ENCODE data around the gene CFAP43.

The CFAP43 gene, protein sequence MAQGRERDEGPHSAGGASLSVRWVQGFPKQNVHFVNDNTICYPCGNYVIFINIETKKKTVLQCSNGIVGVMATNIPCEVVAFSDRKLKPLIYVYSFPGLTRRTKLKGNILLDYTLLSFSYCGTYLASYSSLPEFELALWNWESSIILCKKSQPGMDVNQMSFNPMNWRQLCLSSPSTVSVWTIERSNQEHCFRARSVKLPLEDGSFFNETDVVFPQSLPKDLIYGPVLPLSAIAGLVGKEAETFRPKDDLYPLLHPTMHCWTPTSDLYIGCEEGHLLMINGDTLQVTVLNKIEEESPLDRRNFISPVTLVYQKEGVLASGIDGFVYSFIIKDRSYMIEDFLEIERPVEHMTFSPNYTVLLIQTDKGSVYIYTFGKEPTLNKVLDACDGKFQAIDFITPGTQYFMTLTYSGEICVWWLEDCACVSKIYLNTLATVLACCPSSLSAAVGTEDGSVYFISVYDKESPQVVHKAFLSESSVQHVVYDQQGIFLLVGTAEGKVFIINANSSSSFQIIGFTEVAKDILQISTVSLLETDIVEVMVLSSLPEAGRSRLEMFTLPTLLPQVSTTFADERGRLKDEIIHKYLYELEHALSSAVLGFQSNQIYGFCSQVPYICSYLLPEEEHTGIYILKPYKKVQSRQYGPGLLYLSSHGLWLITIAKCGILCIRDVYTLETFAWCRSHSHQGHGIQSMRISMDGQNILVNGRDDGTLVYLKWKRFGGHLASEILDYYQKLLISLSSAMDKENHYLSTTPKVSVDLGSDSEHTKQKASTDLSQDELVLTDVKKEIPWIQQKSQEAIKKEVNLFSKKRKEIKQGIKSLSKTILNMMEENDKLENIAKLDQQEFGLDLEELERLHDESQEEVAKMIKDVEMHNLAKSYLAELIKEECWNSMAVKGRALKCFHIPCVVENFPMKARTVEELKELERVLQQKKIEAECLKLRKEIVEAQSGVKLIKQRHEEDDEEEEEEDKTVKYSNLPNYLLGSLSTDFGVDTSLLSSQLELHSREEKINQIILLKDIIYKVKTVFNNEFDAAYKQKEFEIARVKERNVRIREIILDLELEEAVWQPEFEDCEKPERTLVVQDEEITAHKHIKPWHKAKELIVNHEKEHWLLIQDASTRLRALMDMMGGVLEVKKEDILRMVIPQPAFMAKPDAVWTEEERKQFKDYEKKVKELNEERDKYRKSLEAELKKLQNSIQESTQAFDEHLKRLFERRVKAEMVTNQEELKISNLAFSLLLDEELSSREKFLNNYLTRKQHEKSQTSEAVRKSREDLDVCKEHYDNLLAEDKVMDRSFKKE (N-terminal part only)

DNA sequence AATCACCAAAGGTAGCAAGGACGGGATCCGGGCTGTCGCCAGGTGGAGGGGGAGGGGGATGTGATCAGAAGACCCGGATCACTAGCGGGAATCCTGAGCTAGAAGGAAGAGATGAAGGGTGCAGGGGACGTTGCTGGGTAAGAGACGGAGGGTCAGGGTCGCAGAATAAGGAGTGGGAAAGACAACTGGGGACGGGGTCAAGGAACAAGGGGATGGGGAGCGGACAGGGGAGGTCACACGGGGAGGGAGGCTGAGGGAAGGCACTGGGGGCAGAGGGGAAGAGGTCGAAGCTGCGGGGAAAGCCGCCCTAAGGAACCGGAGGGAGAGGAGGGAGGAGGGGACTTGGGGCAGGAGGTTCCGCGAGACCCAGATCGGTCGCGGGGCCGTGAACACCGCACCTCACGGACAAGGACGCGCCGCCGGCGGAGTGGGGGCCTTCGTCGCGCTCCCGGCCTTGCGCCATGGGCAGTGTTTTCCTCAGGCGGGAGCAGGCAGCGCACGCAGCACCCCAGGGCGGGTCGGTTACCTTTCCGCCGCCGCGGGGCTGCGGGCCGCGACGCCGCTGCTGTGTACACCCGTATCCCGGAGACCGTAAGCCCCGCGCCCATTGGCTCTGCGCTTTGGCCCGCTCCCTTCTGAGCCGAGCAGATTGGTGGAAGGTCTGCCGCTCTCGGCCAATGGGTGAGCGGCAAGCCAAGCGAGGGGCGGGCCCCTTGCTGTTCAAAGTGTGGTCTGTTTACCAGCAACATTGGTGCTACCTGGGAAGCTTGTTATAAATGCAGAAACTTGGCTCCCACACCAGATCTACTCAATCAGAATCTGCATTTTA is at the start of gene CFAP43:
CFAP43 (minus strand) TSS at position 581 of the 829 bp plus-strand sequence; CDS start at position 463, 118 bp downstream.
- peak; percentile 50 for DNase-seq

DNA sequence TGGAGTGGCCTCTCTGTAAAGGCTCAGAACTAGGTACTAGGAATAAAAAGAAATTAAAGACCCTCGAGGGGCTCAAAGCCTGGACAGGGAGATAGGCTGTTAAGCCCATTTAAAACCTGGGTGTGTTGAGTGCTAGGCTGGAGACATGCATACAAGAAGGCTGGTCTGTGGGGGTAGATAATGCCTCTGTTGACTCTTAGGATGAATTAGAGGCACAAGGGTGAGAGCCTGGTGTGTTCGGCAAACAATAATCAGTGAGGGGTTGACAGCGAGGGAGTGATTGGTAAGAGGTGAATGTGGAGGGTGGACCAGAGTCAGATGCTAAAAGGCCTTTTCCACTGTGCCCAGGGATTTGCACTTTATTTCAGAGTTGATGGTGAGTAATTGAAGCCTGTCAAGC is 49.5 kb upstream of the CFAP43 start:
- peak; percentile 56 for DNase-seq

DNA sequence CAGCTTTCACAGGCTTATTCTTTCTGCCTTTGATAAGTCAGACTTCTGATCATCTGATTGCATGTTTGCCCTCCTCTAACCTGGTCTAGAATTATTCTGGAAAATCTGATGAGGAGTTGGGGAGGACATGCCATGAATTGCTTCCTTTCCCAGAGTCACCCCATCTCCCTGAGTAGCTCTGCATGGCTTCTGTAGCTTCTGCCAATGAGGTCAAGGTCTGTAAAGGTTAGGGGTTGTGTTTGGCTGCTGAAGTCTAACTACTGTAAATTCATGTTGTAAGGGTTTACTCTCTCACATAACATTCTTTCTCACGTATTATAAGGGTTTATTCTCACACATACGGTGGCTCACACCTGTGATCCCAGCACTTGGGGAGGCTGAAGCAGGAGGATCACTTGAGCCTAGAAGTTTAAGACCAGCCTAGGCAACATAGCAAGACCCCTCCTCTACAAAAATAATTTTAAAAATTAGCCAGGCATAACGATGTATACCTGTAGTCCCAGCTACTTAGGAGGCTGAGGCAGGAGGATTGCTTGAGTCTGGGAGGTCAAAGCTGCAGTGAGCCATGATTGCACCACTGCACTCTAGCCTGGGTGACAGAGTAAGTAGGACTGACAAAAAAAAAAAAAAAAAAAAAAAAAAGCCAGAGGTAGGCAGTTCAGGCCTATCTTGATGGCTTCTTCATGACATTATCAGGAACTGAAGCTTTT is 47.5 kb upstream of the CFAP43 start:
- DNase-seq = no peak

DNA sequence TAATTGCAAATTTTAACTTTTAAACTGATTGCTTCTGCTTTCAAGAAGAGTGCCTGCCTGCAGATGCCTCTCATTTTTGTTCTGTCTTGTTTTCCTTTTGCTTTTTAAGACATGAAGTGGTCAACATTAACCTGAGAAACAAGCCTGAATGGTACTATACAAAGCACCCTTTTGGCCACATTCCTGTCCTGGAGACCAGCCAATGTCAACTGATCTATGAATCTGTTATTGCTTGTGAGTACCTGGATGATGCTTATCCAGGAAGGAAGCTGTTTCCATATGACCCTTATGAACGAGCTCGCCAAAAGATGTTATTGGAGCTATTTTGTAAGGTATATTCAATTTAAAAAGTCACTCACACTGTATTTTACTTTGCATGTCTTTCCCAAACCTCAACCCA is 45.6 kb upstream of the CFAP43 start:
- no peak for DNase-seq

DNA sequence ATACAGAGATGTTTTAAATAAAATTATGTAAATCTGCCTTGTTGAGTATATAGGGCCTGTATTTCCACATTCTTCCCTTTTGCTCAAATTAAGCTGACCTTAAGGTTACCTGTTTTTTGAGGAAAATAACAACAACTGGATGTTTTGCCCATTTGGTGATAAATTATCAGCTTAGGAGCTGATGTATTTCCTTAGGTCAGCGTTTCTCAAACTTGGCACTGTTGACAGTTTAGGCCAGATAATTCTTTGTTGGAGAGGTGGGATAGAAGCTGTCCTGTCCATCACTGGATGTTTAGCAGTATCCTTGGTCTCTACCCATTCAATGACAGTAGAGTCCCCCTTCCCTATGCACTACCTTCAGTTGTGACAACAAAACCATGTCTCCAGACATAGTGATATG is 44.0 kb upstream of the CFAP43 start:
- no peak for DNase-seq

DNA sequence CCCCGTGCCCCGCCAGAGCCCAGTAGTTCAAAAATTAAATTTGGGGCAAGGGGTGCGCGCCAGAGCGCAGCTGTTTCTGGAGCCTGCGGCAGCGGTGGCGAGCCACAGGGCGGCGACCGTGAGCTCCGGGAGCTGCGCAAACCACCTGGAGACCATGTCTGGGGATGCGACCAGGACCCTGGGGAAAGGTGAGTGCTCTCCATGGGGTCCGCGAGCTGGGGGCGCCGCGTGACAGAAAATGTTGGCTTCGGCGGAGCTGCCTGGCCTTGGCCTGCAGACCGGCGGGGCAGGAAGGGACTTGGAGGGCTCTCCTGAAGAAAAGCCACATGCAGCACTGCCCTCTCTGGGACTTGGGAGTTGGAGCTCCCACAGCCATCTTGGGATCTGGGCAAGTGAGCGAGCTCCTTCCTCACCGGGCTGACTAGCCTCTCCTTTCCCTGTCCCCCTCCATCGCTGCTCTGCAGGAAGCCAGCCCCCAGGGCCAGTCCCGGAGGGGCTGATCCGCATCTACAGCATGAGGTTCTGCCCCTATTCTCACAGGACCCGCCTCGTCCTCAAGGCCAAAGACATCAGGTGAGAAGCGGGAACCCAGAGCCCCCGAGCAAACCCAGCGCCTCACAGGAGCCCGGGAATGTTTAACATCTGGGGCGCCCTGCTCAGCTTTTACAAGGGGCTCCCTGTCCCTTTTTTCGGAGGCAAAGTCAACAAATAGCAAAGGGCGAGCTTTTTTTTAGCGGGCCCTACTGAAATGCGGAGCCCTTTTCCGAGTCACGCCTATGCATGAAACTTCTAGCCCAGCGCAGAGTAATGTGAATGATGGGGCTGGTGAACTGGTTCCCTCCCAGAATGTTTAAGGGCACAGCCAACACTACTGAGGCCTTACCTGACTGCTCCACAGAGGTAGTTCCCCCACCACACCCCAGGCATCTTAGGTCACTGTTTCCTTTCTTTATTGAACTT is 42.9 kb upstream of the CFAP43 start:
- DNase-seq = no peak

DNA sequence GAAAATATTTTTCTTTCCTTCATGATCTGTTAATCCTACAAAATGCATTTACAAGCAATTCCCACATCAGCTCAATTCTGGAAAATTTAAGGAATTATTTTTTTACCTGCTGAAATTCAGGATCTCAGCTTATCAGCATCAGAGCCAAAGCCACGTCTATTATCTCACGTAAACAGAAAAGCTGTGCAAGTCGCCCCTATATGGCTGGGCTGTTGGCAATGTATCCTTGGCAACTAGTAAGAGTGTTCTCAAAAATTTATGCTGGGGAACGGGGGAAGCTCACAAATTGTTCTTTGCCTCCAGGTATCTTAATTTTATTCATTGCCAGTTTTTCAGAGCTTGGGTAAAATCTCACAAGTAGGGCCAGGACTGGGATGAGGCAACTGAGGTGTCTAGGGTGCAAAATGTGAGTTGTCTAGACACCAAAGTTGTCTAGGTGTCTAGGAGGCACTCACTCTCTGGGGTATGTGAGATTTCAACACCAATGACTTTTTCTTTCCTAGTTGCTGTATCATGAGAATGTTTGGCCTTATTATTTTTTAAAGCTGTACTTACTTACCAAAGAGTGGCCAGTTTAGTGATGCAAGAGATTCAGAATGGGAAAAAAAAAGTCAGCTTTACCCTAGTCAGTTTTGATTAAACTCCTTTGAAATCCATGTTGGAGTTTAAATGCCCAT is 41.9 kb upstream of the CFAP43 start:
- no peak for DNase-seq

DNA sequence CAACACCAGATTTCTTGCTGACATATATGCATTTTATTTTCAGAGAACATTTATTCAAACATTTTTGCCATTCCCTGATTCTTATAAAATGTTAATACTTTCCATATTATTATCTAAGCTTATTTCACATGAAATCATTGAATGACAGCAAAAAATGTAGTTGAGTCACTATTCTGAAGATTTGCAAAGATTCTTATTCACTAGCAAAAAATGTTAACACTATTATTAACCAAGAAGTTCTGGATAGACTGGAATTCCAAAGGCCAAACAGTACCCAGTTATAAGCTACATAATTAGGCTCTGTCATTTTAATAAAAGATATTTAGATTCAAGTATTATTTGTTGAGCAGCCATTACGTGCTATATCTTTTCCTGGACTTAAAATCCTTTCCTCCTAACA is 41.1 kb upstream of the CFAP43 start:
- no peak for DNase-seq

DNA sequence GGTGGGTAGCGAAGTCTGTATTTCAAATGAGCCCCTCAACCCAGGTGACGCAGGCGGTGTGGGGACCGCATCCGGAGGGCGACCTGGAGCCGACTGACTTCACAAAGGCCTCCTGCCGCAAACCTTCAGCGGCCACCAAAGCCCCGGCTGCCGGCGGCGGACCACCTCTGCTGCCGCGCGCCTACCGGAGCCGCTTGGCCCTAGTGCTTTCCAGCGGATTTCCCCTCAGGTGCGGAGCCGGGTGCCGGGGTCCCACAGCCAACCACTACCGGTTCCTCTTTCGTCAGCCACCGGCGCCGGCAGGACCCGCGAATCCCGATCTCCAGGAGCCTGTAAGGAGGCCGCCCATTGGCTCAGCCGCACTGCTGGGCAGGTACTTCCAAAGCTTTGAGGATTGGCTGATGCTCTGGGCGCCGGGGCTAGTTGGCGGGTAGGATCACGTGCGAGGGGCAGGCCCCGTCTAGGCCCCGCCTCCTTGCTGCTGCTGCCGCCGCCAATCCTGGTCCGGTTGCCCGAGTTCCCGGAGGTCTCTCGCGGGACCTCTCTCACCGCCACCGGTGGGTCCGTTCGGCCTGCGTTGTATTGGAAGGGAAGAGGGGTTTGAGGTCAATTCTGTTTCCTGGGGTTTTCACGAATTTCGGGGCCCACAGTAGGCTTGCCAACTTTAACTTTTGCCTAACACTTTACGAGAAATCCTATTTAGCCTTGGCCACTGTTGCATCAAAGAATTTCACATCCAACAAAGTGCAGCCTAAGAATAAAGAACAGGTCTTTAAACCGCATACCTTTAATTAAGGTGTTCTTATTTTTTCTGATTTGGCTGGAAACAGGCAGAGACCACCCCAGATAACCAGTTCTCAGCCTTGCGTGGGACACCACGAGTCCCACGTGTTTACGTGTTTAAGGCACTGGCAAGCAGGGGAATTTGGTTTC is 36.8 kb upstream of the CFAP43 start, which contains the start of gene GSTO2:
GSTO2 (plus strand) TSS at position 472 of the 933 bp plus-strand sequence. CDS start 5,732 bp downstream, outside the sequence.
- peak; percentile 82 for DNase-seq

DNA sequence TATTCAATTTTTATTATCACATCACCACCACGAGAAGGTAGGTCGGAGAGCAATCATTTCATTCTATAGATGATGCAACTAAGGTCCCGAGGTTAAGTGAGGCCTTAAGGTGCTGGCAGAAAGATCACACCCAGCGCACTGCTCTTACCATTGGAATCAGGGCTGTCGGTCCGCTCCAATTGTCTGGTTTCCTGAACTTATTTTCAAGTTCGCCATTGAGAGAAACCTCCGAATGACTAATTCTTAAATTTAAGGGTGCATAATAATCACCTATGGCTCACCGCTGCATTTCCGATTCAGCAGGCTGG is 36.2 kb upstream of the CFAP43 start:
- DNase-seq = no peak

DNA sequence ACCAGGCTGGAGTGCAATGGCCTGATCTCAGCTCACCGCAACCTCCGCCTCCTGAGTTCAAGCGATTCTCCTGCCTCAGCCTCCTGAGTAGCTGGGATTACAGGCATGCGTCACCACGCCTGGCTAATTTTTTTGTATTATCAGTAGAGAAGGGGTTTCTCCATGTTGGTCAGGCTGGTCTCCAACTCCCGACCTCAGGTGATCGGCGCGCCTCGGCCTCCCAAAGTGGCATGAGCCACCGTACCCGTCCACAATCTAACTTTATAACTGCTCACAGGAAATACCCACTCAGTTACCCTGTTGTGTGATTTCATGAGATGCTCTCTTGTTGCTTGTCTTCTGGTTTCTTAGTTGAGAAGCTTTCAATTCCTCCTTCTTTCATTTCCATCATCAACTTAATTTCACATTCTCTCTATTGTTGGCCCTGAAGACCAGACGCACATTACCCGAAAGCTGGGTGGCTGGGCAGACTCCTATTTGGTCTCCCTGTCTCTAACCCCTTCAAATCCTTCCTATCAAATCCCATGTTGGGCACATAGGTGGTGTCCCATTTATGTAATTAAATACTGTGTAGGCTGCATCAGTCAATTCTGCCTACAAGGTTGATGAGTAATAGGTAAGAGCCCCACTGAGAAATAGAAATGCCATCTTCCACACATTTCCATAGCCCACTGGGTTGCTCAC is 35.7 kb upstream of the CFAP43 start:
- DNase-seq = no peak

DNA sequence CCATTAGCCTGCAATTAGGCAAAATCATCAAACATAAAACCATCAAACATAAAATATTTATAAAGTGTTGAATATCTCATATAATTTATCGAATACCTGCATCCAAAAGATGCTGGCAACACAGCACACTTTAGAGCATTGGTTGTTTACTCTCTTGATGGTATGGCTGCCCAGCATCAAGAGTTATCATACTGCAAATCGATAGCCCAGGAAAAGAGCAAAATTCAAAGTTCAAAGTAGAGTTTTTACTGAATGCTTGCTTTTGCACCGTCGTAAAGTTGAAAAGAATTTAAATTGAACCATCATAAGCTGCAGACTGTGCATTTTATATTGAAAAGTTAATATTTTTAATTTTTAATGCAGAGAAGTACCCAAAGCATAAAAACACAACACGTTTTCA is 32.6 kb upstream of the CFAP43 start:
- DNase-seq = no peak

DNA sequence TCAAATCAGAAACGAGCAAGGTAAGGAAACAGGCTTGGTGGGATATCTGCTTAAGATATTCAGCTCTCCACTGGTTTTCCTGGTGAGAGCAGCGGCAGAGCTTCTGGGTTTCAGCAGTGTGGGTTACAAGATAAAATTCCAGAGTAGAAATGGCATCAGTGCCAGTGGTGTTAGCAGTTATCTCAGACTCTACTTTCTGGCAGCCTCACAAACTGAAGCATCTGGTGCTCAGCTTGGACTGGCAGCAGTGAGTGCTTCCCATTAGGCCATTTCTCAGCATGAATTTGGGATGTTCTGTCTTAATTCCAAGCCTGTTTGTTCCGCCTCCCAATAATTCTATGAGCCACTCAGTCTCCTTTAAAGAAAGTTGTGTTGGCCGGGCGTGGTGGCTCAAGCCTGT is 29.9 kb upstream of the CFAP43 start:
- DNase-seq = no peak

DNA sequence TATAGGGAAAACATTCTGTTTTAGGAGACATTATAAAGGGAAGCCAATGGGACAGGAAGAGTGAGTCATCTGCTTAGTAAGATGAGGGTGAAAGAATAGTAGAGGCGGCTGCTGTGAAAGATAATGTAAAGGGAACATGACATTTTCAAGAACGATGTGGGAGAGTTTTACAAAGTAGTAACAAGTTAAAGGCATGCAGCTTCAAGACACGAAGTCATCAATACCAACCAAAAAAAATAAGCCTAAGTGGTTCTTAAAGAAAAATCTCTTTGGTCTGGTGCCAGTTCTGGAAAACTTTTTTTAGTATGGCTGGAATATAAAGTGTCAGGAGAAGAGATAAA is 28.6 kb upstream of the CFAP43 start:
- no peak for DNase-seq

DNA sequence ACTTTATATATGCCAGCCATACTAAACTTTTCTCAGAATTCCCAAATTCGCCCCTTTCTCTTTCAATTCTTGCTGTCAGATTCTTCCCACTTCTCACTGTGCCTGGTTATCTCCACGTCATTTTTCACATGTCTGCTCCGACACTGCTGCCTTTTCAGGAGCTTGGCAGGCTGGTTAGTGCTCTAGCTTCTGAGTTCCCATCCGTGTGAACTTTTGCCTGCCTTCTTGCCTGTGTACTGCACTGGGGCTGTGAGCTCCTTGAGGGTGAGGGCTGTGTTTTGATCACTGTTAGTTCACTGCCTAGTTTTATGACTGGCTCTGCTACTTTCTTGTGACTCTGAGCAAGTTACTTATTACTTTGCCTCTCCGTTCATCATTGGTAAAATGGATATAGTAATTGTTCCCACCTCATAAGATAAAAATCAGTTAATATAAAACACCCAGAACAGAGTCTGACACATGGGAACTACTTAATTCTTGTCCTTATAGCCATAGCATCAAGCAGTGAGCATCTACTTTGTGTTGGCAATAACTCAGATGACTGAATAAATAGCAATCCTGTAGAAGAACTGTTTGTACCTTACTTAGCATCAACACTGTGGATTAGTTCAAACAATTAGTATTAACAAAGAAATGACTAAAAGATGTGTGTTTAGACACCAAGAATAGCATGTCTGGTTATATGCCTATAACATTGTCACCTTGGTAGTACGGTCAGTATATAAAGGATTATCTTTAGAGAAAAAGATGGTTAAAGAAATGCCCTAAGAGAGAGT is 28.0 kb upstream of the CFAP43 start:
- no peak for DNase-seq

DNA sequence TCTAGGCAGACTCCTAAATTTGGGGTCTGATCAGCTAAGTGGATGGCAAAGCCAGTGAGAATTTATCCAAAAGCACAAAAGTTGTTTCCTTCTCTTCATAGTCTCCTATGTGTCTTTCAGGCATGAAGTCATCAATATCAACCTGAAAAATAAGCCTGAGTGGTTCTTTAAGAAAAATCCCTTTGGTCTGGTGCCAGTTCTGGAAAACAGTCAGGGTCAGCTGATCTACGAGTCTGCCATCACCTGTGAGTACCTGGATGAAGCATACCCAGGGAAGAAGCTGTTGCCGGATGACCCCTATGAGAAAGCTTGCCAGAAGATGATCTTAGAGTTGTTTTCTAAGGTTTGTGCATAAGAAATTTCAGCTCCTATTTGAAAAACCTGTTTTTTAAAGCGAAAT is 27.3 kb upstream of the CFAP43 start:
- no peak for DNase-seq

DNA sequence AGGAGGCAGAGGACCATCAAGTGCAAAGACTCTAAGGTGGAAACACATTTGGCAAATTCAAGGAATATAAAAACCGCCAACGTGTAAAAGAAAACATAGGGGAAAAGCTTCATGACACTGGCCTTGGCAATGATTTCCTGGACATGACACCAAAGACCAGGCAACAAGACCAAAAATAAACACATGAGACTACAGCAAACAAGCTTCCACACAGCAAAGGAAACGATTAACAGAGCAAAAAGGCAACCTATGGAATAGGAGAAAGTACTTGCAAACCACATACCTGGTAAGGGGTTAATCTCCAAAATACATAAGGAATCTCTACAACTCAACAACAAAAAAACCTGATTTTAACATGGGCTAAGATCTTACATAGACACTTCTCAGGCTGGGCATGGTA is 26.0 kb upstream of the CFAP43 start:
- no peak for DNase-seq
